Measurements from ENCODE around the gene MED25.
"Not testable (repeated sequence)": the region's sequence is repeated elsewhere in the genome, so short reads cannot be mapped to it uniquely, and the experiment has no call there.

Gene MED25

DNA sequence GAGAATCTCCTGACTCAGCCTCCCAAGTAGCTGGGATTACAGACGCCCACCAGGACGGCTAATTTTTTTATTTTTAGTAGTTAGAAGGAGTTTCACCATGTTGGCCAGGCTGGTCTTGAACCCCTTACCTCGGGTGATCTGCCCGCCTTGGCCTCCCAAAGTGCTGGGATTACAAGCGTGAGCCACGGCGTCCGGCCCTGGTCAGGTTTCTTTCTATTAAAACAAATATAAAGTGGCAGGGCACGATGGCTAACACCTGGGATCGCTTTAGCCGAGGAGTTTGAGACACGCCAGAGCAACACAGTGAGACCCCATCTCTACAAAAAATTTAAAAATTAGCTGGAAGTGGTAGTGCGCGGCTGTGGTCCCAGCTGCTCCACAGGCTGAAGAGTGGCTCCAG lies 1.5 kb upstream of the MED25 start:
- DNase-seq (ENCODE audit: low spot score): no peak

DNA sequence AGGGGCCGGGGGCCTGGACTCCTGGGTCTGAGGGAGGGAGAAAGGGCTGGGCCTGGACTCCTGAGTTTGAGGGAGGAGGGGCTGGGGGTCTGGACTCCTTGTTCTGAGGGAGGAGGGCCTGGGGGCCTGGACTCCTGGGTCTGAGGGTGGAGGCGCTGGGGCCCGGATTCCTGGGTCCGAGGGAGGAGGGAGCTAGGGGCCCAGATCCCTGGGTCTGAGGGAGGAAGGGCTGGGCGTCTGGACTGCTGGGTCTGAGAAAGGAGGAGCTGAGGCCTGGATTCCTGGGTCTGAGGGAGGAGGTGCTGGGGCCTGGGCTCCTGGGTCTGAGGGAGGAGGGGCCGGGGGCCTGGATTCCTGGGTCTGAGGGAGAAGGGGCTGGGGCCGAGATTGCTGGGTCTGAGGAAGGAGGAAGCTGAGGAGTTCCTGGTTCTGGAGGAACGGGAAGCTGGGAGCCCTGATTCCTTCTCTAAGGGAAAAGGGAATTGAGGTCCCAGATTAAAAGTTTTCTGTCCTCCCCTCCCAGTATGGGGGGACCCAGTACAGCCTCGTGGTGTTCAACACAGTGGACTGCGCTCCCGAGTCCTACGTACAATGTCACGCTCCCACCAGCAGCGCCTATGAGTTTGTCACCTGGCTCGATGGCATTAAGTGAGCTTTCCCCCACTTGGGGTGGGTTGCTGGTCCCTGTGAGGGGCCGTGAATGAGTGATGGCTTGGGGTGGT lies 721 bp downstream of the MED25 start:
- DNase-seq (ENCODE audit: low spot score): no peak

DNA sequence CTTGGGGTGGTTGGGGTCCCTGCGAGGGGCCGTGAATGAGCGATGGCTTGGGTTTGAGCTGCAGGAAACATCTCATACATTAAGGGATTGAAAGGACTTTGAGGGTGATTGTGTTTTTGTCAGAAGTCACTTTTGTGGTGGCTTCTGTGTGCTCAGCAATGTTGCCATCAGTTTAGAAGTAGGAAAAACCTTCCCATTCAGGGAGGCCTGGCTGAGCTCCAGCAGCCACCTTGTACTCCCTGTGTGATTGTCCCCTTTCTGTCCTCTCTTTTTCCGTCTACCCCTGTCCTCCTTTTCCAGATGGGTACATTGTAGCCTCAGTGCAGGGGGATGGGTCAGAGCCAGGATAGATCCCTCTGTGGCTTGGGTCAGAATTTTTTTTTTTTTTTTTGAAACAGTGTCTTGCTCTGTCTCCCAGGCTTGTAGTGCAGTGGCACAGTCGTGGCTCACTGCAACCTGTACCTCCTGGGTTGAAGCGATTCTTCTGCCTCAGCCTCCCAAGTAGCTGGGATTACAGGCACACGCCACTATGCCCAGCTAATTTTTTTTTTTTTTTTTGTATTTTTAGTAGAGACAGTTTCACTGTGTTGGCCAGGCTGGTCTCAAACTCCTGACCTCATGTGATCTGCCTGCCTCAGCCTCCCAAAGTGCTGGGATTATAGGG lies 1.5 kb downstream of the MED25 start:
- not testable (repeated sequence) for DNase-seq (ENCODE audit: low spot score)

DNA sequence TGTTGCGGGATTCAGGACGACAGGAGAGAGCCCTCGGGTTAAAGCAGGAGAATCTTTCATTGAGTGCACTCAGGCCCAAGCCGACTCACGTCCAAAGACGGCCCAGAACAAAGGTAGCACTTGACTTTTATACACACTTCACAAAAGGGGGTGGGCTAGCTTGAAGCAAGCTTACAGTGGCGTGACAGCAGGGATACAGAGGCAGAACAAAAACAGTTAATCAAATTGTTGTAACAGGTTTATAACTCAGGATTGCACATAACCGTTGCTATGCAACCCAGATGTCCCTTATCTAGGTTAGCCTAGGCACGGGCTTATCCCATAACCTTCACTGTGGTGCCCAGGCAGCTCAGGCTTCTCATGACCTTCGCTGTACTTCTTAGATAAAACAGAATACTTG lies 2.0 kb downstream of the MED25 start:
- DNase-seq (ENCODE audit: low spot score): no peak

DNA sequence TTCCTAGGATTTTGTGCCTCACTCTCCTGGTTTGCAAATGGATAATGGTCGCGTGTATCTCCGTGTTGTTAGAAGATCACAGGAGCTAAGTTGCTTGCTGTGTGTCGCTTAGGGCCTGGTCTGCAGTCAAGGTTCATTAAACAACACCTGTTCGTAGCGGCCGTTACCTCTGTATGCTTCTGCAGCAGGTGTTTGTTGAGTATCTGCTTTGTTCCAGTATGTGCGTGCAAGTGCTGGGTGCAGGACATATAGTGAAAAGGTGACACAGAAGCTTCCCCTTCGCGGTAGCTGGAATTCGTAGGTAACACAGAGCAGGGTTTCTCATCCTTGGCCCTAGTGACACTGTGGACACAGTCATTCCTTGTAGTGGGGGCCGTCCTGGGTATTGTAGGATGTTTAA lies 5.4 kb downstream of the MED25 start:
- no peak for DNase-seq (ENCODE audit: low spot score)

DNA sequence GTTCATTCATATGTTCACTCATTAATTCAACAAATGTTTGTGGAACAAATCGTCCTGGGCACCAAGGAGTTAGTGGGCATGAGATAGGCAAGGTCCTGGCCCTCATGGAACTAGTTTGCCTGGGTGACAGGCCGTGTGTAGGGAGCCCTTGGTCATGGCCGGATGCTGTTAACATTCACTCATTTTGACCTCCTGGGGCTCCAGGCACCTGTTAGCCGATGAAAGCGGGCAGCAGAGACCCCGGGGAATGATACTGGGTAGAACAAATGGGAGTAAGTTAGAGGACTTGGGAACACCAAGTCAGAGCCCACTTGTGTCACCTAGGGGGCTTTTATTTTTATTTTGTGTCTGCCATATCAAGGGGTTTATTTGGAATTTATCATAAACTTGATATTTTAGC lies 6.6 kb downstream of the MED25 start:
- DNase-seq (ENCODE audit: low spot score): no peak

DNA sequence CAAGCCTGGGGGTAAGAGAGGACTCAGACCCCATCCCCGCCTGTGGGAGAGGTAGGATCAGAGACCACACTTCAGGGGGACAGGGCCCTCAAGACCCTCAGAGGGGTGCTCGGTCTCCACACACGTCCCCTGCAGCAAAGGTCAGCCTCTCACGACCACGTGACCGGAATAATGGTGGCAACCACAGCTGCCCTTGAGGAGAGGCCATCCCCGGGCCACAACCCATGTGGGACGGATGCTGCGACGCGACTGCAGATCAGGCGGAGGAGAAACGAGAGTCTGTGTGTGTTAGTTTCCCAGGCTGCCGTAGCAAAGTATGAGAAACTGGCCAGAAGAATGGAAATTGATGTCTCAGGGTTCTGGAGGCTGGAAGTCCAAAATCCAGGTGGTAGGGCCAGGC lies 8.9 kb downstream of the MED25 start:
- no peak for DNase-seq (ENCODE audit: low spot score)

DNA sequence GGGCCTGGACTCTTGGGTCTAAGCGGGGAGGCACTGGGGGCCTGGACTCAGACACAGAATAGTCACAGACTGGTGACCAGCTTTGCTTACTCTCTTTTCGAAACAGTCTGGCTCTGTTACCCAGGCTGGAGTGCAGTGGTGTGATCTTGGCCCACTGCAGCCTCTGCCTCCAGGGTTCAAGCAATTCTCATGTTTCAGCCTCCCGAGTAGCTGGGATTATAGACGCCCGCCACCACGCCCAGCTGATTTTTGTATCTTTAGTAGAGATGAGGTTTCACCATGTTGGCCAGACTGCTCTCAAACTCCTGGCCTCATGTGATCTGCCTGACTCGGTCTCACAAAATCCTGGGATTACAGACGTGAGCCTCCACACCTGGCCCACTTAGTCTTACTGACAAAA lies 11.1 kb downstream of the MED25 start:
- no peak for DNase-seq (ENCODE audit: low spot score)

DNA sequence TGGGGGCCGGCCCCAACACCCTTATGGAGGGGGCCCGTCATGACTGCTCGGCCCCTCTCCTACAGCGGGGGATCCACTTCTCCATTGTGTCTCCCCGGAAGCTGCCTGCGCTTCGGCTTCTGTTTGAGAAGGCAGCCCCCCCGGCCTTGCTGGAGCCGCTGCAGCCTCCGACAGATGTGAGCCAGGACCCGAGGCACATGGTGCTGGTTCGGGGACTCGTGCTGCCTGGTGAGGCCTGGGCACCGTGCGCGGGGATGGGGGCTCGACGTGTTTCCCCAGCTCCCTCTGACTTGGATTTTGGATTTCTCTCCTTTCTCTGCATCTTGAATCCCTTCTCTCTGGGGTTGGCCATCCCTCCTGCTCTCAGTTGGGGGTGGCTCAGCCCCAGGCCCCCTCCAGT lies 11.6 kb downstream of the MED25 start:
- DNase-seq (ENCODE audit: low spot score): no peak

DNA sequence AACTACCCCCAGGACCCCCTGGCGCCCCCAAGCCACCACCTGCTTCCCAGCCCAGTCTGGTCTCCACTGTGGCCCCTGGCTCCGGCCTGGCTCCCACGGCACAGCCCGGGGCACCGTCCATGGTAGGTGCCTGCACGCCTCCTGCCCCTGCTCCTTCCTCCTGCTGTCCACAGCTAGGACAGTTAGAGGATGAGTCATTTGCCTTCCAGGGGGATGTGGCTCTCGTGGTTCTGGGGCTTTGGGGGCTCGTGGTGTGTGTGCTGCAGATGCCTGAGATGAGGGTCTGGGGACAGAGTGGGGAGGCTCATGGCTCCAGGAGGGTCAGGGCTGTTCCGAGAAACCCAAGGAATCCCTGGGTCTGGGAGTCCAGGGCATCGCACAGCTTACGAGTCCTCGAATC lies 12.7 kb downstream of the MED25 start:
- no peak for DNase-seq (ENCODE audit: low spot score)

DNA sequence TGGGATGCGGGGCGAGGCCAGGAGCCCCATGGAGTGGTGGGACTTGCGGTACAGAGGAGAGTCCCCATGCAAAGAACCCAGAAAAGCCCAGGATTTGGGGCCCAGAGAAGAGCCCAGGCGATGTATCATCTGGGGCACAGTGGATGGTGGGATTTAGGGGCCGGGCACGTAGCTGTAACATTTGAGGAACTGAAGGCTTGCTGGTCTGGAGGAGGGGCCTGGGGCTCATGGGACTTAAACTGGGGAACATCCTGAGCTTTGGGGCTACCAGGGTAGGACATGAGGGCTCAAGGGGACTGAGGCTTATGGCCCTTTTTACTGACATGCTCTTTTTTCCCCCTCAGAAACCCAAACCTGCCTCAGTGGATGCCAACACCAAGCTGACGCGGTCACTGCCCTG lies 13.5 kb downstream of the MED25 start:
- no peak for DNase-seq (ENCODE audit: low spot score)

DNA sequence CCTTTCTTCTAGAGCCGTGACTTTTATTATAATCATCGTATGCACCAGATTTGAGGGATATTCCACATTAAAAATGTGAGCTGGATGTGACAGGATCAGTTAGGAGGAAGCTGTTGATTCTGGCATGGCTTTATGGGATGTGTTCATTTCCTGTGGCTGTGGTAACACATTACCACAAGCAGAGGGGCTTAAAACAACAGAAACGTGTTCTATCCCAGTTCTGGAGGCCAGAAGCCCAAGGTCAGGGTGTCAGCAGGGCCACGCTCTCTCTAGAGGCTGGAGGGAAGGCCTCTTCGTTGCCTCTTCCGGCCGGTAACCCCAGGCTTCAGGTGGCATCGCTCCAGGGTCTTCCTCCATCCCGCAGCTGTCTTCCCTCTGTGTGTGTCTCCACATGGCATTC lies 14.5 kb downstream of the MED25 start:
- DNase-seq (ENCODE audit: low spot score): no peak

DNA sequence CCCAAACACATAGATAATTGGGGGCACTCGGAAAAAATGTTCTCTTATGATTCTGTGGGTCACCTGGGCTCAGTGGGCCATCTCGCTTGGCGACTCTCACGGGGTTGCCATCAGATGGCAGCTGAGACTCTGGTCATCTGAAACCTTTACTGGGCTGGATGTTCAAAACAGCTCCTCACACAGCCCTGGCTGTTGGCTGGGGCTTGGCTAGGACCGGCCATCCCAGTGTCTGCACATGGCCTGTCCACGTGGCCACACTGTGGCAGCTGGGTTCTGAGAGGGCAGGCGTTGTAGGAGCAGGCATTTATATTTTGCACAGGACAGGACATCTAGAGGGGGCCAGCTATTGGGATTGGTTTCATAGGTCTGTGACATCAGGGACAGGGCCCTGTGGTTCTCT lies 15.5 kb downstream of the MED25 start:
- no peak for DNase-seq (ENCODE audit: low spot score)

DNA sequence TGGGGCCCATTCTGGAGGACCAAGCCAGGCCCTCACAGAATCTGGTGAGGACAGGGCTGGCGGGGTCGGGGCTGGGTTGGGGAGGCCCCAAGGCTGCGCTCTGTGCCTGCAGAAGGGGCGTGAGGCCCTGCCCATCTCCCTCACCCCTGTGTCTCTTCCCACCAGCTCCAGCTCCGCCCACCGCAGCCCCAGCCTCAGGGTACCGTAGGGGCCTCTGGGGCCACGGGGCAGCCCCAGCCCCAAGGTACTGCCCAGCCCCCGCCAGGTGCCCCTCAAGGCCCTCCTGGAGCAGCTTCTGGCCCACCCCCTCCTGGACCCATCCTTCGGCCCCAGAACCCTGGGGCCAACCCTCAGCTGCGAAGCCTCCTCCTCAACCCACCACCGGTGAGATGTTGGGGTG lies 17.5 kb downstream of the MED25 start:
- no peak for DNase-seq (ENCODE audit: low spot score)

DNA sequence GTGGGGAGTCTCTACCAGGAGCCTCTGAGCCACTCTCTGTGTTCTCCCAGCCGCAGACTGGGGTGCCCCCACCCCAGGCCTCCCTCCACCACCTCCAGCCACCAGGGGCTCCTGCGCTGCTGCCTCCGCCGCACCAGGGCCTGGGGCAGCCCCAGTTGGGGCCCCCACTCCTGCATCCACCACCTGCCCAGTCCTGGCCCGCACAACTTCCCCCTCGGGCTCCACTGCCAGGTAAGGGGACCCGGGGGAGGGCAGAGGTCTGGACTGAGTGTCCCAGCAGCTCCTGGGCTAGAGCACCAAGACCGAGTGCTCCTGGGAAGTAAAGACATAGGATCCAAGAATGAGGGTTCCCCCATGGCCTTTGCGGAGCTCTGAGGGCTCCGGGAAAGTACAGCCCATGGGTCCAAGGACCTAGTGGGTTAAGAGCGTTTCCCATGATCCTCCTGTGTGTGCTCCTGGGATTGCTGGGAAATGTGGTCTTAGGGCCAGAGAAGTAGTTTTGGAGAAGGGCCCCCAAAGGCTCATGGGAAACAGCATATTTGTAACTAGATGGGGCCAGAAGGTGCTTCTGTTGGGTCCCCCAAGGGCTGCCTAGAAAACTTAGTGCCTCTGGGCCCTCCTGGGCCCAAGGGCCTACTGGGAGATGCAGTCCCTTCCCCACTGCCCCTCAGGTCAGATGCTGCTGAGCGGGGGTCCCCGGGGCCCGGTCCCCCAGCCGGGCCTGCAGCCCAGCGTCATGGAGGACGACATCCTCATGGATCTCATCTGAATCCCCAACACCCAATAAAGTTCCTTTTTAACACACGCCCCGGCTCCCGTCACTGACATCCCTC lies 18.3 kb downstream of the MED25 start:
- DNase-seq (ENCODE audit: low spot score): no peak

DNA sequence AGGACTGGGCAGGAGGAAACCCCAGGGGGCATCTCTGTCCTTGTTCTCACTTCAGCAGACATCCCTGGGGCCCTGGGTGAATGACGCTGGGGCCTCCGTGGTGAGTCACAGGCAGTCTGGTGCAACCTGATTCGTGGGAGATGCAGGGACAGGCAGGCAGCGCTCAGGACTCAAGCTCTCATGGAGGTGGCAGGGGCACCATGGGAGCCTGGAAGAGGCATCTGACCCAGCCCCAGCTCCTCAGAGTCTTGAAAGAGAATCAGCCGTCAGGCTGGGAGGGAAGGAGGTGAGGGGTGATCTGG lies 18.9 kb downstream of the MED25 start:
- DNase-seq (ENCODE audit: low spot score): no peak

DNA sequence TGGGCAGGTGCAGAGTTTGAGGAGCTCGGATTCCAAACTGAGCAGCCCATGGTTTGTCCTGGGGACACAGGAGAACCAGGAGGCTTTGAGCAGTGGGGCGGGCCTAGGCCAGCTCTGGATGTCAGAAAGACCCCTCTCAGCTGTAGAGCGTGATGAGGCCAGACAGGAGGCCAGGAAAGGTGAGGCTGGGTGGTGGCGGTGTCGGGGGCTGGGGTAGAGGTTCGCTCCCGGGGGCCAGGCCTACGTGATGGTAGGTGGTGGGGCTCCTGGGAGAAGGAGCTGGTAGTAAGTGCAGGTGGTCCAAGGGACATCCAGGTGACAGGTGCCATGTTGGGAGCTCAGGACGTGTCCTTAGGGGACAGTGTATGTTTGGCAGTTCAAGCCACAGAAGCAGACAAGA lies 19.3 kb downstream of the MED25 start:
- DNase-seq (ENCODE audit: low spot score): no peak

DNA sequence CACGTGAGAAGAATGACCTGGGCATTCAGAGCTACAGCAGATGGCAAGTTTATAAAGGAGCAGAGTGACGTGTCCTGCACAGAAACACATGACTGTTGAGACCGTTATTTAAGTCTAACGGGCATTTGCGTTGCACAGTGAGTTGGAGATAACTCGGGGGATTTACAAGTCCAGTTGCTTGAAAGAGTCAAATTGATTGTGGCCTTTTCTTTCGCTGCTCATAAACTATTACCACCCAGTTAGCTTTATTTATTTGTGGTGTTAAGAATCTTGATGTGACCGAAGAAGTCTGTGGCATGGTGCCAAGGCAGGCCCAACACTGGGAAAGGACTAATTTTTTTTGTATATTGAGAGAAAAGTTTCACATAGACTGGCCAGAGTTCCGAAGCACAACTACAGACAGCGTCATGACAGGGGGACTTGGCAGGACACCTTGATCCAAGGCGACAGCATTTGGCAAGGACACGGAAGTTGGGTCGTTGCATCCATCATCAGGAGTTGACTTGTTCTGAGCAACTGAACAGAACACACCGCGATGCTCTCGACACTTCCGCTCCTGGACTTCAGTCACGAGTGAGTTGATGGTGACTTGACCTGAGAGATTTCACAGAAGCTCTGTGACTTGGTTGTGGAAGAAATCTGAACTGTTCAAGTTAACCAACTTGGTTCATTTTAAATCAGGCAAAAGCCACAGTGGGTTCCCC lies 20.9 kb downstream of the MED25 start:
- no peak for DNase-seq (ENCODE audit: low spot score)

DNA sequence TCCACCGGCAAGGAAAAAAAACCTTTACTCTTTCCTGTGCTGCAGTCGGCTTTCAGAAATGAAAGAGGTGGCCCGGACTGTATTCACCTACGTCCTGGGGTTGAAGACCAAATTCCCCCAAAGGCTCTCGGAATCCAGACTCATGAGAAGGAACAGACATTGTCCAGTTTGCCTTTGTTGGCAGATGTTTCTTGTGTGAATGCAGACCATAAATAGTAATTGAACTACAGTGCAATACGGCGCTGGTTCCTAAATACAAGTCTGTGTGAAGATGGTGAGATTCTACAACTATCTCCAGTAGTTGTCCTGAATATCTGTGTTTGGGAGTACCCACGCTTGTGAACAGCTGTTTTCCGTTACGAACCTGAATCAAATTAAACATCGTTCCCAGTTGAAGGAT lies 21.6 kb downstream of the MED25 start:
- no peak for DNase-seq (ENCODE audit: low spot score)

DNA sequence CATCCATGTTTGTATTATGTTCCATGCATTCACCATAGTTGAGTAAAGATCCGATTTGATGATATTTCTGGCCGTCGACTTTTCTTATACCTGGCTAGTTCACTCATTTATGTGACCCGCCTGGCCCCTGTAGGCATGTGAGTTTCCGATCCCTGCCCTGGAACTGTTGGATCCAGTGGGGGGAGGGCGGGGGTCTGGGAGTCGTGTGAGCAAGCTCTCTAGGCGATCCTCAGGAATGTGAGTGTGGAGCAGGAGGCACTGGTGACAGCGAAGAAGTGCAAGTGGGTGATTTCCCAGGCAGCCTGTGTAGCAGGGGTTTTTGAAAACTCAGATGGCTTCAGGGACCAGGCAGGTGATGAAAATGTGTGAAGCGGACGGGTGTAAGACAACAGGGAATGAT lies 22.2 kb downstream of the MED25 start:
- no peak for DNase-seq (ENCODE audit: low spot score)

DNA sequence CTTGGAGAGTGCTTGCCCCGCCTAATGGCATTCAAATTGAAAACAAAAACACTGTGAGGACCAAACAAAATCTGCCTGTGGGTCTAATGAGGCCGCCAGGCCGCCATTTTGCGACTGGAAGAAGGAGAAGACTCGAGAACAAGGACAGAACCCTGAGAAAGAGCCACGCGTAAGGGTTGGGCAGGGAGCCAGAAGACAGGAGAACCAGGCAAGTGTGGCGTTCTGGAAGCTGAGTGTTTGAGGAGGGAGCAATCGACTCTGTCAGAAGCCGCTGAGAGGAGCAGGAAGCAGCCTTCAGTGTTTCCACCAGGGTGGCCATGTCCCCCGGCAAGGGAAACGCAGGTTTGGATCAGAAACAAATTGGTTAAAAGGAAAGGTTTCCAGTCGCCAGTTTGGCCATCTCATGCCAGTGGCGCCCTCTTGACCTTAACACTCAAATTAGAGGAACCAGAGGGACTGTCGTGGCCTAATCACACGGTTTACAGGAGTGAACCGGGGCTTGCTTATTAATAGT lies 22.7 kb downstream of the MED25 start:
- no peak for DNase-seq (ENCODE audit: low spot score)

DNA sequence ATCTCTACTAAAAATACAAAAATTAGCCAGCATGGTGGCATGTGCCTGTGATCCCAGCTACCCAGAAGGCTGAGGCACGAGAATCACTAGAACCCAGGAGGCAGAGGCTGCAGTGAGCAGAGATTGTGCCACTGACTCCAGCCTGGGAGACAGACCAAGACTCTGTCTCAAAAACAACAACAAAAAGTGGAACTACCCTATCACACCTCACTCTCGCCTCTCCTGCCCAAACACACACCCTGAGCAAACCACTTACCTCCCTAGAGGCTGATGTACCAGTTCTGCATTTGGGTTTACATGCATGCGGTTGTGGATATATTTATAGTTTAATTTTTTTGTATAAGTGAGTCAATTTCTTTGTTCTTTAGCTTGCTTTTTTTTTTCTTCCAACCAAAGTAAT lies 25.2 kb downstream of the MED25 start:
- no peak for DNase-seq (ENCODE audit: low spot score)

All from AG08395 (cell line).